Bone marrow (tissue), 2 donors: ENCODE data around the gene TGM4.
"Not testable (repeated sequence)": the region's sequence is repeated elsewhere in the genome, so short reads cannot be mapped to it uniquely, and the experiment has no call there.

ENCODE experiments used
- DNase-seq, 2 donors: peaks; one replicate each; lab custom pipeline; 2025; lab: John Stamatoyannopoulos, UW

TGM4 gene

DNA sequence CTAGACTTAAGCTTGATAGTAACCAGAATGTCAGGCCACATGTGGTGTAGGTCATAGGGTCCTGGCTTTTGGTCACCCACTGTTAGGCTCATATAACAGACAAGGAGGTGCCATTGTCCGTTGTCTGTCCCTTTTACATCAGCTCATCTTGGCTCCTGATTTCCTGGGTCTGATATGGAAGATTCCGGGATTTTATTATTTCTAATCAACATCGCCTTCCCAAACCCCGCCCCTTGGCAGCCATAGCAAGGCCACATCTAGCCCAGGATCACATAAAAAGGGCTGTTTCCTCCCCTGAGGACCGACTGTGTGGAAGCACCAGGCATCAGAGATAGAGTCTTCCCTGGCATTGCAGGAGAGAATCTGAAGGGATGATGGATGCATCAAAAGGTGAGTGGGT lies at the start of gene TGM4:
TSS of gene TGM4 (plus strand) at position 301 of the 400 bp plus-strand sequence. CDS start at position 372, 71 bp downstream.
- DNase-seq: no peak

DNA sequence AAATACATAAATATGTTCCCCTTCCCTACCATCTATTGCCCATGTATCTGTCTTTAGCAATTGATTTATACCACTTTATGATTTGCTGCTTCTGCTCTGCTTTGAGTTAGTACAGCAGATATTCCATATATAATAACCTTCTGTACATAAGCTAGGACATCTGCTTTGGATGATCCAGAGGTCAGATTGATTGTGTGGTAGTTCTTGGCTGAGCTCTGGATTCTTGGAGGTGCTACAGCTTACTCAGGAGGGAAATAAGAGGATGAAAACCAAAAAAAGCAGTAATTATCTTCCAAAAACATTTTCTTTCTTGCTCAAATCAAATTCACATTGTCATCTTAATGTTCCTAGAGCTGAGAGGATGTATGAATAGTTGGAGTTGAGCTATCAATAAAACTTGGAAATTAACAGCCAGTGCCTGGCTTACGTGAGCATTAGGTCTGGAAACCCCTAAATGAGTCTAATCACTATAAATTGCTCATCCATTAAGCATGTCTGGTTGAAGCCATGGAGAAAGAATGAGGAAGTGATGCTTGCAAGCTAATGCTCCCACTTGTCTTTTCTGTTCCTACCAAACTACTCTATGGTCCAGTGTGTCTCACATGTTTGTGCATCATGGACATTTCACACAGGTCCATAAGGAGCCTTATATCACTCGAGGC lies 49.0 kb upstream of the TGM4 start:
- DNase-seq: no peak

DNA sequence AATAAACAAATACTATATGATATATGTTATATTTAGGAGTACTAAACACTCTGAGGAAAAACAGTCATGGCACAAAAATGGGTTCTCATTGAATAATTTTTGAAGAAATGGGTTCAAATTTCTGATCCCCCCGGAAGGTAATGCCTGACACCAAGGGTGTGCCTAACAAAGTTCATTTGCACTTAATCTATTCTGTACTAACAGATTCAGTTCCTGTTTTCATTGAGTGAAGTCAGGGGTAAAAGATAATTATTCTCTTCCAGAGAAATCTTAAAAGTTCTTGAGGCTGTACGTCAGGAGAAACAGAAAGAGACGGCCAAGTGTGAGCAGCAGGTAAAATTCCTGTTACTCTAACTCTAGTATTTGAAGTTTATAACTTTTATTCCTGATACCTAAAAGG lies 47.2 kb upstream of the TGM4 start:
- no peak for DNase-seq

DNA sequence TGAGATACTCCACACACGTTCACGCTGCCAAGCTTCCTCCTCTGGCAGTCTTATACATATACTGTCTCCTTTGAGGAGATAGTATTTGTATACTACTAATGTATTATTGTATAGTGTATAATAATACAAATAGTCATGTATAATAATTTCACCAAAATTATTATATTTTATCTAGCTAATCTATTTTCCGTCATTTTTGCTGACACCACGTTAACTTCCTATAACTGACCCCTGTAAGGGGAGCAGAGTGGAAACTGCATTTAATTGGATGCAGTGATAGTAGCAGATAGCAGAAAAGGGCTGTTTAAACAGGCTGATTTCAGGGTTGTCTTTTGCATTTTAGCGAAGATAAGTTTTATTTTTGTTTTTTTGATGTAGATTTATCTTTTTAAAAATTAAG lies 43.2 kb upstream of the TGM4 start:
- DNase-seq: no peak

DNA sequence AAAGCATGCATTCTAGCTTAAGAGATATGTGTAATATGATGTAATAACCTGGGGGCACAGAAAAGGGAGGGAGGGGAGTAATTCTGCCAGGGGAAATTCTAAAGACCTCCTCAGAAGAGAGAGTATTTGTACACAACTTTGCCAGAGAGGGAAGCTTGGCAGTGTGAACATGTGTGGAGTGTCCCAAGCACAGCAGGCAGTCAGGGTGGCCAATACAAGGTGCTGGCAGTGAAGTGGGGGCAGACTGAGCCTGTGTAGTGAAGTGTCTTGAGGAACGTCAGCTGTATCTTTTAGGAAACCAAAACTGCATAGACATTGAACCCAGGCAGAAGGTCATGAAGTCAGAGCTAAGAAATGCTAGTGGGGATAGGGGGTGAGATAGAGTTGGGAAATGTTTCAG lies 42.4 kb upstream of the TGM4 start:
- DNase-seq: no peak

DNA sequence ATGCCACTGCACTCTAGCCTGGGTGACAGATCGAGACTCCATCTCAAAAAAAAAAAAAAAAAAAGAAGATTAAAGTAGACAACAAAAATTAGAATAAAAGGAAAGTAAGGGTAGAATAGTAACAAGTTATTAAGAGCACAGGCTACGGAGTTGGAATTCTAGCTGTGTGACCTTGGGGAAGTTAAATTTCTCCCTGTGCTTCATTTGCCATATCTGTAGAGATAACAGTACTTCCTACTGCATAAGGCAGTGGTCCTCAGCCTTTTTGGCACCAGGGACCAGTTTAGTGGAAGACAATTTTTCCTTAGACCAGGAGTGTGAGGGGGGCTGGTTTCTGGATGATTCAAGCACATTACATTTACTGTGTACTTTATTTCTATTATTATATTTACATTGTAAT lies 41.4 kb upstream of the TGM4 start:
- no peak for DNase-seq

DNA sequence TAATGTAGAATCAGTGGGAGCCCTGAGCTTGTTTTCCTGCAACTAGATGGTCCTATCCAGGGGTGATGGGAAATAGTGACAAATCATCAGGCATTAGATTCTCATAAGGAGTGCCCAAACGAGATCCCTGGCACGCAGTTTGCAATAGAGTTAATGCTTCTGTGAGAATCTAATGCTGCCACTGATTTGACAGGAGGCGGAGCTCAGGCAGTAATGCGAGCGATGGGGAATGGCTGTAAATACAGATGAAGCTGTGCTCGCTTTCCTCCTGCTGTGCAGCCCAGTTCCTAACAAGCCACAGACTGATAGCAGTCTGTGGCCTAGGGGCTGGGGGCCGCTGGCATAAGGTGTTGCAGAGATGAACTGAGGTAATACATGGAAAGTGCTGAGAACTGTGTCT lies 41.0 kb upstream of the TGM4 start:
- DNase-seq: no peak

DNA sequence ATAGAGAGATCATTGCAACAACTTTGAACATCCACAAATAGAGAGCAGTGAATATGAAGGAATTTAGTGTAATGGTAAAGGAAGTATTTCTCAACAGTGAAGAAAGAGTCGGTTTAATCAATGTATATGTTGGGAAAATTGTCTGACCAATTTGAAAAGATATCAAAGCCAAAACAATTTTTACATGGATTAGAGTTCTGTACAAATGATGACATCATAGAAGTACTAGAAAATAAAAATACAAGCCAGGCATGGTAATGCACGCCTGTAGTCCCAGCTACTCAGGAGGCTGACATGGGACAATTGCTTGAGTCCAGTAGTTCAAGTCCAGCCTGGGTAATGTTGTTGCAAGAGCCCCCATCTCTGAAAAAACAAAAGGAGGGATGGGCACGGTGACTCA lies 38.7 kb upstream of the TGM4 start:
- no peak for DNase-seq

DNA sequence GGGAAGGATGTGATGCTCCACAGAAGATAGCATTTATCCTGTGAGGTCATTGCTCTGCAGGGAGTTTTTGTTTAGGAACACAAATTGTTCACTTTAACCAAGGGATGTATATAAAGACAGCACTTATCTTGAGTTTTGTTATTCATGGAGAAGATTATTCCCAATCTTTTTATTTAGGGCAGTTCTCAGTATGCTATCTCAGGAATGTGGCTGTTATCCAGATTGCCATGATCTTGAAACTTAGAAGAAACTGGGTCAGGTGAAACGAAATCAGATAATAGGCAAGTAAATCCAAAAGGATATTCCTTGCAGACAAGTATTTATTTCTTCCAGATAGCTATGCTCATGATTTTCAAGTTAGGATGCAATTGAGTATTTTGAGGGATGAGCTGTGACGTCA lies 32.0 kb upstream of the TGM4 start:
- no peak for DNase-seq

DNA sequence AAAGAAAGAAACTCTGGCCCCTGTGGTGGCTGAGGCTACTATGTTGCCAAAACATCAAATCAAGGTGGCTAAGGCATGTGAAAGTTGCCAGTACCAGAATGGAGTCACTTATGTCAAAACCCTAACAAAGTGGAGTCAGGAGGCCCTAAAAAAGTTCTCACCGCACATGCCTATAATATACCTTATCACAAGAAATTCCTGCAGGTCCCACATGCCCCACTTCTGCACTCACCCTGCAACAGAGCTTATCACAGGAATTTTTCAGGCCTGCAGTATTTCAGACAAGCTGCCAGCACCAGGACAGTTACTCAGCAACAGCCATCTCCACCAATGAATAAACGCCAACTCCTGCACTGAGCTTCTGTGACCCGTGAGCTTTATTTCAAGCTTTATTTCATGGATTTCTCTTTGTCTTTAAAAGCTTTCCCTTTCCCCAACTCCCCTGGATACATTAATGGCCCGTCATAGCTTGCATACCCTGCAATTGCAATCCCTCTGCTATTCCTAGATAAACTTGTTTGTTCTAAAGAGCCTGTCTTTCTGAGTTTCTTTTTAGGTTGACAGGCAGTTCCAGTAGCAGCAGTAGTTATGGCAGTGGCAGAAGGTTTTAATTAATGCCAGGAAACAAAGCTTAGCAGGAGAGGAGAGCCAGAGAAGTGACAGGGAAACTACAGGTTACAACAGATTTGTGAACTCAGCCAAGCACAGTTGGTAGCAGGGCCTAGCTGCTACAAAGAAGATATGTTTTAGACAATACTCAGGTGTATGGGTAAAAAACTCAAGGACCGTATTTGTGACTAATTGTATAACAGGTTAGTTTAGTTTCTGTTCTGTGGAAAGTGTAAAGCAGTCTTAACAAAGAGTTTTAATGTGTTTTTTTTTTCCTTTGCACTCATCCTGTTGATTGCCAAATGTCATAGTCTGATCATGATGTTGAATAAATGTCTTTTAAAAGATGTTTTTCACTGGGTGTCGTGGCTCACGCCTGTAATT lies 28.6 kb upstream of the TGM4 start:
- DNase-seq: no peak

DNA sequence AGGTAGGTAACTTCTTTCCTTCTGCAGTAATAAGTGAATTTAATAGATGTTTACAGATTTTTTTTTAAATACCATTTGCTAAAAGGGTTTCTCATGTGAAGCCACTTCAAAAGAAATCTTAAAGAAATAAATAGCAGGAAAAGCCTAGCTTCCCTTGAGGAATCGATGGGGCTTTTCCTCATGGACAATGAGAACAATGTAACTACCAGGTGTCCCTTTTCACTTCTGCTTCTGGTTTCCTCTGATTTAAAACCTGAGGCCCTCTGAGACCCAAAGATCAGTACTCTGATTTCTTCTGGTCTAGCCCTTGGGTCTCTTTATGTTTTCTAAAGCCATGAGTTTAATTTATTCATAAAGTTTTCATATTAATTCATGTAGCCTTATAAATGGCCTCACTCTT lies 25.8 kb upstream of the TGM4 start:
- DNase-seq: no peak

DNA sequence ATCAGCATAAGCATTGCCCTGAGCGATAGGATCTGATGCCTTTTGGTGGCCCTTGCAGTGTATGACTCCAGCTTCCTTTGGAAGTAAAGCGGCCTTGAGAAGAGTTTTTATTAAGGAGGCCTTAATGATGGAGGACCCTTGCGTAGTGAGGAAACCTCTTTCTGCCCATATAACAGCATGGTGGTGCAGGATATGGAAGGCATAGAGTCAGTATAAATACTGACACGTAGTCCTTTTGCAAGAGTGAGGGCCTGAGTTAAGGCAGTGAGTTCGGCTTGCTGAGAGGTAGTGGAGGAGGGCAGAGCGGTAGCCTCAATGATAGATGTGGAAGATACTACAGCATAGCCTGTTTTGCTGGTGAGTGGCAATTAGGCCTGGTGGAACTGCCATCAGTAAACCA lies 17.7 kb upstream of the TGM4 start:
- DNase-seq: not testable (repeated sequence)

DNA sequence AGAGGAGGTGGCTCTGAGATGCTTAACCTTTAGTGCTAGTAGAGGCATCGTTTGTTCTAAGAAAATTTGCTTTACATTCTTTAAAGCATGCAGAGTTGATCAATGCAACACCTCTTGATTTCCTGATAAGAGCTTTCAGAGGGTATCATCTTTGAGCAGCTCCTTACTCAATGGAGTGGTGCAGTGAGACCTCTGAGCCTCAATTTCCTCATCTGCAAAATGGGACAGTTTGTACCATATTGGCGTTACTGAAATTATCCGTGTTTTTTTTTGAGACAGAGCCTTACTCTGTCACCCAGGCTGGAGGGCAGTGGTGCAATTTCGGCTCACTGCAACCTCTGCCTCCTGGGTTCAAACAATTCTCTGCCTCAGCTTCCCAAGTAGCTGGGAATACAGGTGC lies 14.3 kb upstream of the TGM4 start:
- DNase-seq: no peak

DNA sequence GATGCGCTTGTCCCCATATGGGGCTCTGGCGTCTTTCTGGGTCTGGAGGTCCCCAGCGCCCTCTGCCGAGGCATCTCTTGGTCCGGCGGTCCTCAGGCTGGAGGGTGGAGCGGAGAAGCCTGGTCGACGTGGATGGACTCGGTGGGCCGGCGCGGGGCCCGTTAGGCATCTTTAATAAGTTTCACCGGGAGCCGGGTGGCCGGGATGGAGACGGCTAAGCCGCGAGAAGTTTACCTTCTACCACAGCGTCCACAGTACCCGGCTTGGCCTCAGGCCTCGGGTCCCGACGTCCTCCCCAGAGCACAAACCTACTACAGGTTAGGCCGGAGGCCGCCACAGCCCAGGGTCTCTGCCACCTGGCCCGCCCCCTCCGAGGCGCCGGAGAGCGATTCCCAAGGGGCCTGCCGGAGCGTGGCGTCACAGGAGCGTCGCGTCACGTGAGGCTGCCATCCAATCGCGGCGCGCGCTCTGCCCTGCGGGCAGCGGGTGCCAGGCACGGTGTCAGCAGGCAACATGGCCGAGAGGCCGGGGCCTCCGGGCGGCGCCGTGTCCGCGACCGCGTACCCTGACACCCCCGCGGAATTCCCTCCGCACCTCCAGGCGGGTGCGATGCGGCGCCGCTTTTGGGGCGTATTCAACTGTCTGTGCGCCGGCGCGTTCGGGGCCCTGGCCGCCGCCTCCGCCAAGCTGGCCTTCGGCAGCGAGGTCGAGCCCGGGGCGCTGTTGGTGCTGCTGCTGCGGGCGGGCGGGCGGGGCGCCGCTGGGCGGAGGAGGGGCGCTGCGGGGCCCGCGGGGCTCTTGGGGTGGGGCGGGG lies 12.8 kb upstream of the TGM4 start, which contains the start of gene TMEM42:
TSS of gene TMEM42 (plus strand) at position 501 of the 814 bp plus-strand sequence. CDS start at position 514, 13 bp downstream.
- DNase-seq: peak; percentile 69 to 87

DNA sequence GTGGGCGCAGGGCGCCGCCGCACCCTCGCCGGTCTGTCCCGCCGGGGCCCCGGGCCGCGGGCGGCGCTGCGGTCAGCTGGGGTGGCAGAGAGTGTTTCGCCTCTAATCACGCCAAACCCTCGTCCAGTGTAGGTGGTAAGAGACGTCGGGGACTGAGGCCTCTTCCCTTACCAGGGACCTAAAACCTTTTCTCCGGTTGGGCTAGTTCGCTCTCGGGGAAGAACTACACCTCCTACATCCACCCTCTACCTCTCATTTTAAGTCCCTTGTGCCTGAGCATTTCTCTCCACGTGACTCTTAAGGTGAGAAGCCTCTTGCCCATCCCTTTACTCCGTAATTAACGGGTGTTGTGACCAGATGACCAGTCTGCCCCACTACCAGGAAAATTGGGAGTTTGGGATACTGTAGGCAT lies 12.2 kb upstream of the TGM4 start:
- DNase-seq: peak in 1 of 2 donors; percentile 62

DNA sequence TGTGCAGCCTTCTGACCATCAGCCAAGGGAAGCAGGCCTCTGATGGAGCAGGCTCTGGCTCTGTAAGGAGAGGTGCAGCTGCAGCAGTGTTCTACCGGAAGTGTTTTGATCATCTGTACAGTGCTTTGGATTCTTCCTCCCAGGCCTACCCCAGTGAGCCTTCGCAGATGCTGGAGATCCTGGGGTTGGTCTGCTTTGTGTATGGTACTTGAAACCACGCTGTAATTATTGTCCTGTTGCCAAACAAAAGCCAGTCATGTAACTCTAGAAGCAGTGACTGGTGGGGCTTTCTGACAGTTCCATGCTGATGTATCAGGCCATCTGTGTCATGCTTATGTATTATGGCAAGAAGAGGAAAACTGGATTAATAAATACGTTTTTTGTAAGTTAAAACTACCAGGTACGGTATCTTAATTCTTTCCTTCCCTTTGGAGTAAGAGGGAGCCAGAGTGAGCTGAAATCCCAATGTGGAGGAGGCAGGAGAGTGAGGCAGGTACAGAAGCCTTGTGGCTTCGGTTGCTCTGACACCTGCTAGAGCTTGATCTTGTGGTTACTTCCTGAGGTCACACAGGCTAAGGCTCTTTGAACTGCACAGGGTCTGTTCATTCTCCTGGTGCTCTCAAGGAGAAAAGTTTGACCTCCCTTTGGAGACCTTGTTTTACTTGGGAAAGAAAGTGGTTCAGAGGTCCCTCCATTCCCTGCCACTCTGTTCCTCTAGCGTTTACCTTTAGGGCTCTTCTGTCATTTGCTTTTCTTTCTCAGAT lies 9.0 kb upstream of the TGM4 start:
- DNase-seq: no peak

DNA sequence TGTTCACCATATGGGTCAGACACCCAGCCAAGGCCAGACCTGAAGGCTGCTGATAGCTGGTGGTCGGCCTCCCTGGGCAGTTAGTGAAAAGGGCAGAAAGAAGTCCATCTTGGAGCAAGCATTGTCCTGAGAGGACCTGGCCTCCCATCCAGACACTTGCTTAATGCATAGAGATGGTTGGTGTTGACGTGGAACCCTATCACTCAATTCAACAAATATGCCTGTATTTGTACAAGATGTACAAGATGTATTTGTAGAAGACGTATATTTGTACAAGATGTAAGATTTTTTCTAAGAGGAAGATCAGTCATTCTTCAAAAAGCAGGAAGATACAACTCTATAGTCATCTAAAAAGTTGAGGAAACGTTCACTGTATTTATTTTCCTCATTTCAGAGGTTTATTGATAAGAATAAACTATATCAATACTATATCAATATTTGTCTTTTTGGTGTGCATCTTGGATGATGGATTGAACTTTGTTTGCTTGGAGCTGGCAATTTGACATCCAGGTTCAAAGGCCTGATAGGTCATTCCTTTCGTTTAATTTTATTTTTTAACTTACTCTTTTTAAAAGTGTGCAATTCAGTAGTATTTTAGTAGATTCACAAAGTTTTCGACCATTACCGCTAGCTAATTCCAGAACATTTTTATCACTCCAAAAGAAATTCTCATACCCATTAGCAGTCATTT lies 6.8 kb upstream of the TGM4 start:
- DNase-seq: no peak

DNA sequence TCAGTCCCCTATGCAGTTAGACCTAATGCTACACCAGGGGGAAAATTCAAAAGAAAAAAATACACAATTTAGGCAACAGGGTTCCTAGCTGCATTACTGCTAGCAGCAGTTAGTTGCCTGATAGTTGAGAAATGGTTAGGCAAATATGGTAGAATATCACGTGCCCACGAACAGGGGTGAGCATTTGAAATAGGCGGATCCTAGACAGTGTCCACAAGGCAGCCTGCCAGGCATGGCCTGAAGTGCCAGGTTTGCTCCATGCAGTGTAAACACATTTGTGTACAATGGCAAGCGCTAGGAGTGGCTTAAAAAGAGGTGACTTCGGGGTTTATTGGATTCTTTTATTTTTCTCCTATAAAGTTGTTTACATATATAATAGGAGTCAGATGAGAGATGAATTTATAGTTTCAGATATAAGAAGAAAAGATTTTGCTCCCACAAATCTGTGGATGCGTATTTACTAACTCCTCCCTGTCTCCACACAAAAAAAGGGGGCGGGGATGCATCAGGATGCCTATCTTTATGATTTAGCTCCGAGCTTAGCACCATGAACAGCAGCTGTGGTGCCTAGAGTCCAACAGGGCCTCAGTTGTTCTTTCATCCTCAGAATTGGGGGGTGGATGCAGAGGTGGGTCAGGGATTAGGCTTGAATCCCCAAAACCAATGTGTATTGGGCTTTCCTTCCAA lies 3.9 kb upstream of the TGM4 start:
- DNase-seq: no peak

DNA sequence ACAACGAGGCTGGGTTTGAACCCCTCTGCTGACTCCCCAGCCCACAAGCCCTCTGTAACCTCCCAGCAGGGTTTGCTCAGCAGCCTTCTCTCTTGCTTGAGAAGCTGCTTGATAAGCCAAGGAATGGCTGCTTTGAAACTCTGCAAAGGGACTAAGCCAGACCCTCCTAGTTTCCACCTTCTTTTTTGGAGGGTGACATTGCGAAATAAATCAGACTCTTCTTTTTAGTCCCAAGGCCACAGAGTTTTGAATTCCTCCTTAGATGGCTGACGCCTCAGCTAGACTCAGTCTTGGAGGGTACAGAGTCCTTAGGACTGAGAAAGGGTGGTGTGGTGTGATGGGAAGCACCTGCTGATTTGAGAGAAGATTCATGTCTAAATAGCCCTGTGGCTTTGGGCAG lies 1.2 kb downstream of the TGM4 start:
- DNase-seq: no peak

DNA sequence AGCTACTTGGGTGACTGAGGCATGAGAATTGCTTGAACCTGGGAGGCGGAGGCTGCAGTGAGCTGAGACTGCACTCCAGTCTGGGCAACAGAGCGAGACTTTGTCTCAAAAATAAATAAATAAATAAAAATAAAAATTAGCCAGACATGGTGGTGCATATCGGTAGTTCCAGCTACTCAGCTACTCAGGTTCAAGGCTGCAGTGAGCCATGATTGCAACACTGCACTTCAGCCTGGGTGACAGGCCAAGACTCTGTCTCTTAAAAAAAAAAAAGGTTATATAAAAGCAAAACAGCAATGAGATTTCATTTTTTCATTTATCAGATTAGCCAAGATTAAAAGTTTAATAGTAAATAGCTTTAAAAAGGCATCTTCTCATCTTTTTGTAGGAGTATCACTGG lies 2.9 kb downstream of the TGM4 start:
- no peak for DNase-seq
